Central memory CD8-positive, alpha-beta T cell (primary cell): ENCODE results near the gene ACOXL.

Experiments
- ATAC-seq: fragments of 150-1000 bp; cut with Tn5 transposase; replicated peaks from 2 replicates; pipeline ENCODE4 v1.10.0; 2022; ENCODE audit warnings: mild to moderate bottlenecking, moderate FRiP score, moderate number of reproducible peaks; ENCODE audit not compliant: poor library complexity, severe bottlenecking; ENCODE audit errors: extremely low read depth
- DNase-seq, 2 donors: peaks; one replicate each; pipeline ENCODE4 v3.0.0; 2021; ENCODE audit warnings: low spot score in 2 of 2
- H3K27ac Mint-ChIP-seq: one replicate; pipeline ENCODE4 v1.8.0; 2022; ENCODE audit warnings: low read depth, mild to moderate bottlenecking, moderate library complexity, mixed read lengths
- H3K27me3 Mint-ChIP-seq: one replicate; pipeline ENCODE4 v1.8.0; 2022; ENCODE audit warnings: mixed read lengths
- H3K36me3 Mint-ChIP-seq: one replicate; pipeline ENCODE4 v1.8.0; 2022; ENCODE audit warnings: mild to moderate bottlenecking, moderate library complexity, mixed read lengths; ENCODE audit not compliant: insufficient read depth
- H3K4me1 Mint-ChIP-seq: one replicate; pipeline ENCODE4 v1.8.0; 2022; ENCODE audit warnings: mixed read lengths
- H3K4me3 Mint-ChIP-seq: one replicate; pipeline ENCODE4 v1.8.0; 2022; ENCODE audit warnings: mild to moderate bottlenecking, moderate library complexity, mixed read lengths
- H3K9me3 Mint-ChIP-seq: one replicate; pipeline ENCODE4 v1.8.0; 2022; ENCODE audit warnings: mixed read lengths

Gene ACOXL

GRCh38 chr2:110875384-110875725 lies 143.0 kb downstream of the ACOXL start:
- H3K4me3 Mint-ChIP-seq: no peak overlapping the region
- peaks cover 18% of the 10 kb centered on the region for H3K27me3 Mint-ChIP-seq
- no peak for ATAC-seq
- no peak overlapping the region for H3K27ac Mint-ChIP-seq
- H3K36me3 Mint-ChIP-seq: no peaks in the 10 kb centered on the region
- no peak for DNase-seq
- H3K4me1 Mint-ChIP-seq: no peaks in the 10 kb centered on the region
- peaks cover 6% of the 10 kb centered on the region for H3K9me3 Mint-ChIP-seq

- Mint-ChIP-seq H3K36me3 (no peaks in the 10 kb centered on the region), H3K9me3 (peaks cover 6% of the 10 kb centered on the region), H3K27me3 (peaks cover 18% of the 10 kb centered on the region), H3K4me3 (no peak overlapping the region), H3K27ac (no peak overlapping the region), H3K4me1 (no peaks in the 10 kb centered on the region)
- no peak for DNase-seq
- ATAC-seq: no peak
Measured at GRCh38 chr2:110876167-110876999, 144.0 kb downstream of the ACOXL start.

GRCh38 chr2:110877031-110877827 lies 144.9 kb downstream of the ACOXL start:
- no peaks in the 10 kb centered on the region for H3K4me1 Mint-ChIP-seq
- H3K36me3 Mint-ChIP-seq: no peaks in the 10 kb centered on the region
- DNase-seq: no peak
- H3K27ac Mint-ChIP-seq: no peak overlapping the region
- H3K9me3 Mint-ChIP-seq: peaks cover 6% of the 10 kb centered on the region
- no peak for ATAC-seq
- peaks cover 18% of the 10 kb centered on the region for H3K27me3 Mint-ChIP-seq
- H3K4me3 Mint-ChIP-seq: no peak overlapping the region

GRCh38 chr2:110878150-110878549 lies 145.8 kb downstream of the ACOXL start:
- DNase-seq (no peak), ATAC-seq (no peak)
- Mint-ChIP-seq H3K4me3 (no peak overlapping the region), H3K36me3 (no peaks in the 10 kb centered on the region), H3K4me1 (no peaks in the 10 kb centered on the region), H3K27ac (no peak overlapping the region), H3K9me3 (peaks cover 6% of the 10 kb centered on the region), H3K27me3 (peaks cover 18% of the 10 kb centered on the region)

- Mint-ChIP-seq H3K4me1 (no peaks in the 10 kb centered on the region), H3K9me3 (peaks cover 6% of the 10 kb centered on the region), H3K27me3 (peaks cover 18% of the 10 kb centered on the region), H3K4me3 (no peak overlapping the region), H3K36me3 (no peaks in the 10 kb centered on the region), H3K27ac (no peak overlapping the region)
- DNase-seq (no peak), ATAC-seq (no peak)
Measured at GRCh38 chr2:110881908-110882307, 149.5 kb downstream of the ACOXL start.

- H3K36me3 Mint-ChIP-seq: no peaks in the 10 kb centered on the region
- no peak for DNase-seq
- H3K27me3 Mint-ChIP-seq: peaks cover 15% of the 10 kb centered on the region
Measured at GRCh38 chr2:110883406-110883805, 151.0 kb downstream of the ACOXL start.

GRCh38 chr2:110885256-110885655 lies 152.9 kb downstream of the ACOXL start:
- no peaks in the 10 kb centered on the region for H3K36me3 Mint-ChIP-seq
- H3K4me1 Mint-ChIP-seq: no peaks in the 10 kb centered on the region
- no peak for ATAC-seq

More at GRCh38 chr2:110883406-110883805, 151.0 kb downstream of the ACOXL start:
- H3K27ac Mint-ChIP-seq: no peak overlapping the region
- no peak overlapping the region for H3K4me3 Mint-ChIP-seq
- H3K9me3 Mint-ChIP-seq: peaks cover under 1% of the 10 kb centered on the region
- ATAC-seq: no peak
- no peaks in the 10 kb centered on the region for H3K4me1 Mint-ChIP-seq

GRCh38 chr2:110886826-110887573 lies 154.6 kb downstream of the ACOXL start:
- Mint-ChIP-seq H3K27ac (no peak overlapping the region), H3K36me3 (peaks cover 2% of the 10 kb centered on the region), H3K4me3 (no peak overlapping the region), H3K27me3 (peaks cover 19% of the 10 kb centered on the region), H3K4me1 (no peaks in the 10 kb centered on the region), H3K9me3 (no peaks in the 10 kb centered on the region)
- DNase-seq: no peak
- no peak for ATAC-seq

More at GRCh38 chr2:110885256-110885655, 152.9 kb downstream of the ACOXL start:
- Mint-ChIP-seq H3K4me3 (no peak overlapping the region), H3K27me3 (peaks cover 13% of the 10 kb centered on the region), H3K27ac (no peak overlapping the region), H3K9me3 (no peaks in the 10 kb centered on the region)
- DNase-seq: no peak

GRCh38 chr2:110888411-110888810 lies 156.0 kb downstream of the ACOXL start:
- no peaks in the 10 kb centered on the region for H3K4me1 Mint-ChIP-seq
- H3K4me3 Mint-ChIP-seq: no peak overlapping the region
- ATAC-seq (no peak), DNase-seq (no peak)
- no peak overlapping the region for H3K27ac Mint-ChIP-seq
- peaks cover 25% of the 10 kb centered on the region for H3K27me3 Mint-ChIP-seq
- no peaks in the 10 kb centered on the region for H3K9me3 Mint-ChIP-seq
- peaks cover 2% of the 10 kb centered on the region for H3K36me3 Mint-ChIP-seq

GRCh38 chr2:110891626-110892025 lies 159.3 kb downstream of the ACOXL start:
- Mint-ChIP-seq H3K27ac (no peak overlapping the region), H3K9me3 (peaks cover 6% of the 10 kb centered on the region), H3K27me3 (peaks cover 58% of the 10 kb centered on the region), H3K4me1 (no peaks in the 10 kb centered on the region), H3K36me3 (peaks cover 2% of the 10 kb centered on the region), H3K4me3 (no peak overlapping the region)
- no peak for DNase-seq
- ATAC-seq: no peak

- H3K27me3 Mint-ChIP-seq: peaks cover 58% of the 10 kb centered on the region
Measured at GRCh38 chr2:110896226-110896625, 163.9 kb downstream of the ACOXL start.

GRCh38 chr2:110897966-110898365 lies 165.6 kb downstream of the ACOXL start:
- H3K4me1 Mint-ChIP-seq: no peaks in the 10 kb centered on the region
- no peaks in the 10 kb centered on the region for H3K36me3 Mint-ChIP-seq
- no peak for DNase-seq
- H3K4me3 Mint-ChIP-seq: no peak overlapping the region
- H3K27me3 Mint-ChIP-seq: peaks cover 56% of the 10 kb centered on the region
- H3K9me3 Mint-ChIP-seq: peaks cover 6% of the 10 kb centered on the region
- ATAC-seq: no peak
- no peak overlapping the region for H3K27ac Mint-ChIP-seq

More at GRCh38 chr2:110896226-110896625, 163.9 kb downstream of the ACOXL start:
- peaks cover 2% of the 10 kb centered on the region for H3K36me3 Mint-ChIP-seq
- peaks cover 6% of the 10 kb centered on the region for H3K9me3 Mint-ChIP-seq
- DNase-seq: no peak
- ATAC-seq: no peak
- no peaks in the 10 kb centered on the region for H3K4me1 Mint-ChIP-seq
- H3K4me3 Mint-ChIP-seq: no peak overlapping the region
- H3K27ac Mint-ChIP-seq: no peak overlapping the region
